ENCODE measurements around the gene PAN3. TPM values are rescaled to one million over a fixed set of nuclear protein-coding genes. Genes with fewer than 3 reads are reported as not detected.
A peak's percentile ranks its signal among the peaks of the same experiment; 100 is the strongest.

Gene PAN3
- total RNA-seq, 1 donor from 2014 or later, result 18.7 TPM

GRCh38 chr13:28128030-28128429 lies 10.3 kb upstream of the PAN3 start:
- Mint-ChIP-seq H3K27ac (ENCODE audit: unreplicated experiment) (no peak overlapping the region), H3K4me3 (ENCODE audit: unreplicated experiment) (no peak overlapping the region), H3K36me3 (ENCODE audit: low read depth) (no peaks in the 10 kb centered on the region), H3K27me3 (ENCODE audit: low read depth) (no peaks in the 10 kb centered on the region), H3K4me1 (ENCODE audit: low read depth) (peaks cover 4% of the 10 kb centered on the region), H3K9me3 (ENCODE audit: low read depth) (no peaks in the 10 kb centered on the region)
- no peak for DNase-seq (ENCODE audit: low spot score)
- no peak for TF ChIP-seq CTCF (IDR thresholded peaks at IDR 0.05)

GRCh38 chr13:28128926-28129325 lies 9.4 kb upstream of the PAN3 start:
- H3K4me1 Mint-ChIP-seq (ENCODE audit: low read depth), result peaks cover 4% of the 10 kb centered on the region
- no peaks in the 10 kb centered on the region for H3K27me3 Mint-ChIP-seq (ENCODE audit: low read depth)
- DNase-seq (ENCODE audit: low spot score), result no peak
- no peaks in the 10 kb centered on the region for H3K36me3 Mint-ChIP-seq (ENCODE audit: low read depth)
- no peak overlapping the region for H3K4me3 Mint-ChIP-seq (ENCODE audit: unreplicated experiment)
- no peak overlapping the region for H3K27ac Mint-ChIP-seq (ENCODE audit: unreplicated experiment)
- H3K9me3 Mint-ChIP-seq (ENCODE audit: low read depth), result no peaks in the 10 kb centered on the region
- TF ChIP-seq CTCF (IDR thresholded peaks at IDR 0.05), result no peak

GRCh38 chr13:28129911-28130693 lies 8.2 kb upstream of the PAN3 start:
- no peak for DNase-seq (ENCODE audit: low spot score)
- Mint-ChIP-seq H3K4me1 (ENCODE audit: low read depth) (peaks cover 4% of the 10 kb centered on the region), H3K27ac (ENCODE audit: unreplicated experiment) (no peak overlapping the region), H3K27me3 (ENCODE audit: low read depth) (no peaks in the 10 kb centered on the region), H3K9me3 (ENCODE audit: low read depth) (no peaks in the 10 kb centered on the region), H3K36me3 (ENCODE audit: low read depth) (no peaks in the 10 kb centered on the region), H3K4me3 (ENCODE audit: unreplicated experiment) (no peak overlapping the region)
- no peak for TF ChIP-seq CTCF (IDR thresholded peaks at IDR 0.05)

- H3K27me3 Mint-ChIP-seq (ENCODE audit: low read depth), result no peaks in the 10 kb centered on the region
- TF ChIP-seq CTCF (IDR thresholded peaks at IDR 0.05), result no peak
Observed at GRCh38 chr13:28131646-28132045, 6.7 kb upstream of the PAN3 start.

GRCh38 chr13:28136916-28137315 lies 1.4 kb upstream of the PAN3 start:
- Mint-ChIP-seq H3K27ac (ENCODE audit: unreplicated experiment) (peak overlapping the region; percentile 55), H3K36me3 (ENCODE audit: low read depth) (no peaks in the 10 kb centered on the region), H3K9me3 (ENCODE audit: low read depth) (no peaks in the 10 kb centered on the region), H3K27me3 (ENCODE audit: low read depth) (no peaks in the 10 kb centered on the region), H3K4me3 (ENCODE audit: unreplicated experiment) (peak overlapping the region; percentile 80), H3K4me1 (ENCODE audit: low read depth) (peaks cover 28% of the 10 kb centered on the region)
- TF ChIP-seq CTCF (IDR thresholded peaks at IDR 0.05), result no peak
- DNase-seq (ENCODE audit: low spot score), result no peak

More at GRCh38 chr13:28131646-28132045, 6.7 kb upstream of the PAN3 start:
- H3K27ac Mint-ChIP-seq (ENCODE audit: unreplicated experiment), result no peak overlapping the region
- H3K36me3 Mint-ChIP-seq (ENCODE audit: low read depth), result no peaks in the 10 kb centered on the region
- no peak overlapping the region for H3K4me3 Mint-ChIP-seq (ENCODE audit: unreplicated experiment)
- H3K4me1 Mint-ChIP-seq (ENCODE audit: low read depth), result peaks cover 4% of the 10 kb centered on the region
- H3K9me3 Mint-ChIP-seq (ENCODE audit: low read depth), result no peaks in the 10 kb centered on the region
- DNase-seq (ENCODE audit: low spot score), result no peak

Data from chondrocyte (in vitro differentiated cells).